Mesenteric fat pad (tissue), 1 donor: ENCODE data around the gene ATP5F1D. TPM values are rescaled to one million over a fixed set of nuclear protein-coding genes. Genes with fewer than 3 reads are reported as not detected.

Experiments used
- DNase-seq: peaks from one replicate; pipeline ENCODE4 v3.0.0-alpha.2; 2020; ENCODE audit warnings: low spot score
- total RNA-seq: library from RNA; stranded (reverse); fragmentation: NEBNext Ultra II Directional; extraction: Animal tissue kit (Norgen Biotek cat#: 25700); gene quantifications from one replicate; pipeline ENCODE4 v1.2.1, GENCODE V29; 2021
- donor health status: DM: yes; HTN: yes; CAD: no.

ATP5F1D gene
- total RNA-seq, 1 donor from 2014 or later, result 189 TPM

DNA sequence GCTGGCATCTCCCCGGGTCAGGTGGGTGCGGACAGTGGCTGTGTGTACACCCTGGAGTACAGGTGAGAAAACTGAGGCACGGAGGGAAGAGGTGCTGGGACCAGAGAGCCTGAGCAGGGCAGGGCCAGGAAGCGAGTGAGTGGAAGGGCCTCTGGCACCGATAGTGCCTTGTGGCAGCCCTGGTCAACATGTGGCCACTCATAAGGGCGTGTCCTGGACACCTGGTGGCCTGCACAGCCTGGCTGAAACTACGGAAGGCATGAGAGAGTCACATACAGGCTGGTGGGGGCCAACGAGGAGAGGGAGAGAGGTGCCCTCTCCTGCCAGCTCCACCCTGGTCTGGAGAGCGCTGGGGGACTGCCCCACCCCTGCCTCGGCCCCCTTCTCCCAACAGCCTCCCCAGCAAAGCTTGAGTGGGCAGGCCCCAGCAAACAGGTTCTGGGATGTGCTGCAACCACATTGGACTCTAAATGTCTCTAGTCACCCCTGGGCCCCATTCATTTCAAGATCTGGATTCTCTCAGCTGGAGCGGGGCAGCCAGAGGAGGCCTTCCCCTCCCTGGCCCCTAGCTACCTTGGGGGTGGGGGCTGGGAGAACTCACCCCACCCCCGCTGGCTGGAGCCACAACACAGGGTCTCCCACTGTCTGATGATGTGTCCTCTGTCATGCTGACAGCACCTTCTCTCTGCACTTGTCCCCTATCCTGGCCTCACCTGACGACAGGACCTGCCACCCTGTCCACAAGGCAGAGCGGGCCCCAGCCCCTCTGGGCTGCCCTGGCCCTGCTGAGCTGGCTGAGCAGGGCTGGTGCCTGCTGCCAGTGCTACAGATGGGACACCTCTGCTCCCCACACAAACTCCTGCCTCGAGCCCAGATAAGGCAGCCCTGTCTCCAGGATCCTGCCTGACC lies 9.6 kb upstream of the ATP5F1D start:
- DNase-seq, result no peak

DNA sequence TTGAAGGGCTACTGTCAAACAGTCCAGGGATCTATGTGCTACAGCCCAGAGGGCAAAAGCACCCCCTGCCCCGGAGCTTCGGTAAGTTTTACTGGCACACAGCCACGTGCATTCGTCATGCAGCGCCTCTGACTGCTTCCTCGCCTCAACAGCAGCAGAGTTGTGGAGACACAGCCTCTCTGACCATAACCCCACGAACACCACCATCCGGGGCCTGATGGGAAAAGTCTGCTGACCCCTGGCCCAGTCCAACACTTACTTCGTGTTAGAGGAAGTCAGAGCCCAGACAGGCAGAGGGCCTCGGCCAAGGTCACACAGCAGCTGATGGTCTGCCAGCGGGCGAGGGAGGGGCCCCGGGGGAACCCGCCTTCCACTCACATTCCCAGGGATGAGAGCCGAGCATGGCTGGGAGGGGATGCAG lies 8.9 kb upstream of the ATP5F1D start:
- DNase-seq, result no peak

DNA sequence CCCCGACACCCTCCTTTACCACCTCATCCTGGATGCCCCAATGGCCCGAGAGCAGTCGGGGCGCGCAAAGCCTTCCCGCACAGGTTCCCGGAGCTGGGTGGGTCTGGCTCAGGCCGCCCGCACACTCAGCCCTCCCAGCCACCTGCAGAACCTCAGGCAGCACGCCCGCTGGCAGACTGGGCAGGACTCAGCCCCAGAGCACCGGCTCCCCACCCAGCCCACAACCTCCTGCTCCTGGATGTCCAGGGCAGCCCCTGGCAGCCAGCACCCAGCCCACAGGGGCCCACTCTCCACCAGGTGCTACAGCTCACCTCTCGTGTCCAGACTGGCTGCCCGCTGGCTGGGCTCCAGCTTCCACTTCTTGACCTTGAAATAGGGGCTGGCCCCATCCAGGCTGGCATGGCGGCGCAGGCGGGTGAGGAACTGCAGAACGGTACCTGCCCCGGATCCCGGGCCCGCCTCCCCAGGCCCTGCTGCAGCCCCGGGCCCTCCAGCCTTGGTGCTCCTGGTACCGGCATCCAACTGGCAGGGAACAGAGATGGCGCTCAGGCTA lies 8.4 kb upstream of the ATP5F1D start:
- DNase-seq, result no peak

DNA sequence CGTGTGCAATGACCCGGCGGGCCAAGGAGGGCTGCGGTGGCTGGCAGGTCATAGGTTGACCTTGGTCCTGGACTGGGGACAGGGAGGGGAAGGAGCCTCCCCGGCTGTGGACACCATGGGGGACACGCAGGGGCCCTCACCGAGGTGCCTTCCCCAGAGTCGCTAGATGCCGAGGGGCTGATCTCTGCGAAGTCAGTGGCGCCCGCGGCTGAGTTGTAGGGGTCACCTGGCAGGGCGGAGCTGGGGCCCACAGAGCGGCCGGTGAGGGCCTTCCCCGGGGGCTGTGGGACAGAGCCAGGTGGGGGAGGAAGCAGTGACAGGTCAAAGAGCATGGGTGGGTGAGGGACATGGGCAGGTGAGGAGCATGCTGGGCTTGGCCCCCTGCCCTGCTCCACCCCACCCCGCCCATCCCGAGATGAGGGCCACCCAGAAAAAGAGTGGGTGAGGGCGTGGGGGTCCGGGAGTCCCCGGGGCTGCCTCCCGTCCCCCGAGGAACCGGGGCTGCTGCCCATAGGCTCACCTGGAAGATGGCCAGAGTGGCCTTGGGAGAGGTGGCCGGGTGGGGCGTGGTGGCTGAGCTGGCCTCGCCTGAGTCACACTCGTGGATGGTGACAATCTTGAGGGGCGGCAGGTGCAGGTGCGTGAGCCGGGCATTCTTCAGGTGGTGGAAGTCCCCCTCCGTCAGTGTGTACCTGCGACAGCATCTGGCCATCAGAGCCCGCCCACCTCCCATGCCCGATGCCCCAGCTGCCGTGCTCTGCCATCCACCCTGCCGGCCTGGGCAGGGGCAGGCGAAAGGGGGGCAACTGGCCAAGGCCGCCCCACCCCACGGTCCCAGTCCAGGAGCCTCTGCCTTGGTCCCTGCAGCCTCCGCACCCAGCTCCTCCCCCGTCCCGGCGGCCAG lies 7.2 kb upstream of the ATP5F1D start:
- no peak for DNase-seq

DNA sequence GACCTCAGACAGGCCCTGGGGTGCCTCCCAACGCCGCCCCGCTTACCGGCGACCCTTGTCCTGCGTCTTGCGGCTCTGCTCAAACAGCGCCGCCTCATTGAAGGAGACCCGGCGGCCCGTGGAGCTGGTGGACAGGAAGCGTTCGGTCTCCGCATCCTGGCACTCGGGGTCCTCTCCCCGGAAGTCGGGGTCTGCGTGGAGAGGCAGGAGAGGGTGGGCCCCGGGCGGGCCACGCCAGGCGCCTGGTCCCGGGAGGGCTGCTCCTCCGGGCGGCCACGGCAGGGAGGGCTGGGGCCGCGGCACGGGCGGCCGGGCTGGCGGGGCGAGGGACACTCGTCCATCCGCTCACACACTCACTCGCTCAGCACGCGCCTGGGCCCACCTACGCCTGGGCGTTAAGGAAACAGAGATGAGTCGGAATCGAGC lies 6.6 kb upstream of the ATP5F1D start:
- DNase-seq, result no peak

DNA sequence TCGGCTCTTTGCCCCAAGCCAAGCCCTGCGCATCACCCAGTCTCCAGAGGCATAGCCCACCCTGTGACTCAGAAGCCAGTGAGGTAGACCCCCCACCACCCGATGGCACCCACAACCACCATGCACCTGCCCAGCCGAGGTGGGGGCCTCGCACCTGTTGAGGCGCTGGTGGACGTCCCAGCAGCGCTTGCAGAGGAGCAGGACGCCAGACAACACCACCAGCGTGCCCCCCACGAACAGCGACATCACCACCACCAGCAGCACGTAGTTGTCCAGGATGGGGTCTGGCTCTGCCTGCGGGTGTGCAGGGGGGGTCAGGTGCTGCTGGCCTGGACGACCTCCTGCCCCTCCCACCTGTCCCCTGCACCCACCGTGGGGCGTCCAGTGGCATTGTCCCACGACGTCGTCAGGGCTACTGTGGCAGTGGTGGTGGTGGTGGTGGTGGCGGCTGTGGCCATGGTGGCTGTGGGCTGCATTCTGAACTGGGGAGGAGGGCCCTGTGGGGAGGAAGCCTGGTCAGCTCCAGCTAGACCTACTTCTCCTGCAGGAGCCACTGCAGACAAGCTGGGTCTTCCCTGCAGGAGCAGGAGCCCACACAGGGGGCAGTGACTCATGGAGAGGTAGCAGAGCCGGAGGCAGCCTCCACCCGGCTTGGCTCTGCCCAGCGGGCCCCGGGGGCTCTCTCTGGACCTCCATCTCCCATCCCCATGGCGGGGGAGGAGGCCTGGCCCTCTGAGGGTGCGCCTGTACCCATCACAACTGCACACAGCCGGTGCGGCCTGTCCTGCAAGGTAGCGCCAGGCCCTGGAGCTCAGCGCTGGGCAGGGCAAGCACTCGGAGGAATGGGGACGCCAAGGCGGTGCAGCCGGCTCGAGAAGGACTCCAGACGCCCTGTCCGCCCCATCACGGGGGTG lies 5.7 kb upstream of the ATP5F1D start:
- DNase-seq, result no peak

DNA sequence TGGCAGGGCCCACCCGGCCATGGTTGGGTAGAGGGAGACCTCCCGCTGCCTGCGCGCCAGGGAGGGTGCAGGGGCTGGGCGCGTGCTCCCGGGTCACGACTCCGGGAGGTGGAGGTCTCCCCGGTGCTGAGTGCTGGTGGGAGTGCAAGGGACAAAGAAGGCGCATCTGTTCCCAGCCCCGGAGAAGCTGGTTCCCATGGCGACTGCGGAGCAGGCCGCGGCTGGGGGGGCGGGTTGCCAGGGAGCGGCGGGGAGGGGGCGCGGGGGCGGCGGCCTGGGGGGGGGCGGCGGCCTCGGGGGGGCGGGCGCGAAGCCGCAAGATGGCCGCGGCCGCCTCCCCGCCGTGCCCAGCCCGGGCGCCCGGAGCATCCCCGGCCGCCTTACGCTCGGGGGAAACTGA lies 5.0 kb upstream of the ATP5F1D start:
- no peak for DNase-seq

DNA sequence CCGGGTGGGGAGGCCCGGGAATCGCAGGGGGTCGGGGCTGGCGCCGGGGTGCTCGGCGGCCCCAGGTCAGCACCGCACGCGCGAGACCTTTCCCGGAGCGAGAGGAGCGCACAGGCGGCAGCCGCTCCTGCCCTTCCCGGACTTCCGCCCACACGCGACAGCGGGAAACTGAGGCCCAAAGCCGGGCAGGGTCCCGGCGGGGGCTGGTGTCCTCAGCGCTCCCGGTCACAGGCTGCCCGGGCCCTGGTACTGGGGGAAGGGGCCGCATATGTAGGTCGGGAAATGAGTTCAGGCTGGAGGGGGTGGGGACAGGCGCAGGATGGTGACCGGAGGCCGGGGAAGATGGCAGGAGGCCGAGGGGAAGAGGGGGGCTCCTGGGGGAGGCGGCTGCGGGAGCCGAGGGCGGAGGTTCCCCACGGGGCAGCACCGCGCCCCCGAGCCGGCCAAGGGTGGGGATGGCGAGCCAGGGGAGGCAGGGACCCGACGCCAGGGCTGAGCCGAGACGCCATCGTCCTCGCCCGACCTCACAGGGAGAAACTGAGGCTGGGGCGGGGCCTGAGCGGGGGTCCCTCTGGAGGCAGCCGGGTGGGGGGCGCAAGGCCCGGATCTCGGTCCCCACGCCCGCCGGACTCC lies 4.4 kb upstream of the ATP5F1D start:
- no peak for DNase-seq

DNA sequence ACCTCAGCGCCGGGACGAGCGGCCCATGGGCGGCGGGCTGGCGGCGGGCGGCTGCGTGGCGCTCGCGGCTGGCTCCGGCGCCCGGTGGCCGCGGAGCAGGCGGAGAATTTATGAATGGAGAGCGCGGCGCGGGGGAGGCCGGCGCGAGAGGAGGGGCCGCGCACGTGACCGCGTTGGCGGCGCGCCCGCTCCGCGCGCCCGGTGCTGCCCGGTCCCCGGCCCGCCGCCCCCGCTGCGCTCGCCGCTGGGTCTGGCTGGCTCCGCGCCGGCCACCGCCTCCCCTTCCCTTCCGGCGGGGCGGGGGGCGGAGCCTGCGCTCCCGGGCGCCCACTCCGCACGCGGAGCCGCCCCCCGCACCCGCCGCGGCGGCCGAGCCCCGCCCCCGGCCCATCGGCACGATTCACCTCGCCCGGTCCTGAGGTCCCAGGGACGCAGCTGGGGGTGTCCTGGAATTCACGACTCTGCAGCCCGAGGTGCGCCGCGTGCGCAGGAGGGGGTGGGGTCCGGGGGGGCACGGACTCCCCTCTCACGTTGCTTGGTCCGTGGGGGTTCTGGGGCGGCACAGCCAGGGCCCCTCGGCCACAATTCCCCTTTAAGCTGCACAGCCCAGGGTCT lies 3.7 kb upstream of the ATP5F1D start, which contains the start of gene CBARP:
TSS of gene CBARP (minus strand) at position 252 of the 615 bp plus-strand sequence. CDS start 1,905 bp downstream, outside the sequence.
- DNase-seq, result no peak

DNA sequence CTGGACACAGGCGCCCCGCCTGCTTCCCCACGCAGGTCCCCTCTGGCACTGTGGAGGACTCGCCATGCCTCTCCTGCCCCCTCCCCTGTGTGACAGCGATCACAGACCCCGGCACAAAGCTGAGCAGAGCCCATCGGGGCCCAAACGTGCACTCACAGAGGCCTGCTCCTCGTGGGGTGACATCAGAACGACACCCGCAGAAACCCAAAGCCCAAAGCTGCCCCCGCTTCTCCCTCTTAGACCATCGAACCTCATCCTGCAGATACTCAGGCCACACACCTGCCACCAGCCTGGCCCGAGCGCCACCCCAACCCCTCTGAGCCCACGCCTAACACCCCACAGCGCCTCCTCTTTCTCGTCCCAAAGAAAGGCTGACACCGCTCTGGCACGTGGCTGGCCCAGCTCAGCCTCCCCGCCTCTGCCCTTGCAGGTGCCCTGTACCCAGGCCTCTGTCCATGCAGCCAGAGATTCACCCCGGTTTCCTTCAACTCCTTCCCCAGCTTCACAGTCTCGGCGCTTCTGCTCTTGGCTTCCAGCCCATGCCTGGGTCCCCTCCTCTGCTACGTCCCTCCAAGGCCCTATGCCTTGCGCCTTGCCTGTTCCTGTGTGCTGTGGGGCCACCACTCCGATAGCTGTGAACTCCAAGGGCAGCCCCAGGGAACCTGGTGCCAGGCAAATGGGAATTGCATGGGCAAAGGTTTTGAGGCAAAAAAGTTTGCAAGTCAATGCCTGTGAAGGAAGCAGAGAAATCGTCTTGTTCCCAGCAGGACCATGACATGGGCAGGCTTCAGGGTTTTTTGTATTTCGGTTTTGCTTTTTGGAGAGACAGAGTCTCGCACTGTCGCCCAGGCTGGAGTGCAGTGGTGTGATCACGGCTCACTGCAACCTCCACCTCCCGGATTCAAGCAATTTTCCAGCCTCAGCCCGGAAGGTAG lies 2.9 kb upstream of the ATP5F1D start:
- DNase-seq, result no peak

DNA sequence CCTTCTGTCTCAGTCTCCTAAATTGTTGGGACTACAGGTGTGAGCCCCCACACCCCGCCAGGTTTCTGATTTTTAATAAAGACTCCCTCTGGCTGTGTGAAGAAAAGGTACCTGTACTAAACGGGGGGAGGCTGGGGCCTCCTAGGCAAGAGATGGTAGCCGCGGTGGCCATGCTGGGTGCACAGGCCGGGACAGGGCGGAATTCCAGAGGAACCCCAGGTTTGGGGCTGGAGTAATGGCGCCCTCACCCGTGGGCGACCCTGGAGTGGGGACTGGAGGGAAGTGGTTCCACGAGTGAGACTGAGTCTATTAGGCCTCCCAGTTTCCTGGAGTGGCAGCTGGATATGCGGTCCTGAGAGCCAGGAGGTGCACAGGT lies 2.1 kb upstream of the ATP5F1D start:
- no peak for DNase-seq

DNA sequence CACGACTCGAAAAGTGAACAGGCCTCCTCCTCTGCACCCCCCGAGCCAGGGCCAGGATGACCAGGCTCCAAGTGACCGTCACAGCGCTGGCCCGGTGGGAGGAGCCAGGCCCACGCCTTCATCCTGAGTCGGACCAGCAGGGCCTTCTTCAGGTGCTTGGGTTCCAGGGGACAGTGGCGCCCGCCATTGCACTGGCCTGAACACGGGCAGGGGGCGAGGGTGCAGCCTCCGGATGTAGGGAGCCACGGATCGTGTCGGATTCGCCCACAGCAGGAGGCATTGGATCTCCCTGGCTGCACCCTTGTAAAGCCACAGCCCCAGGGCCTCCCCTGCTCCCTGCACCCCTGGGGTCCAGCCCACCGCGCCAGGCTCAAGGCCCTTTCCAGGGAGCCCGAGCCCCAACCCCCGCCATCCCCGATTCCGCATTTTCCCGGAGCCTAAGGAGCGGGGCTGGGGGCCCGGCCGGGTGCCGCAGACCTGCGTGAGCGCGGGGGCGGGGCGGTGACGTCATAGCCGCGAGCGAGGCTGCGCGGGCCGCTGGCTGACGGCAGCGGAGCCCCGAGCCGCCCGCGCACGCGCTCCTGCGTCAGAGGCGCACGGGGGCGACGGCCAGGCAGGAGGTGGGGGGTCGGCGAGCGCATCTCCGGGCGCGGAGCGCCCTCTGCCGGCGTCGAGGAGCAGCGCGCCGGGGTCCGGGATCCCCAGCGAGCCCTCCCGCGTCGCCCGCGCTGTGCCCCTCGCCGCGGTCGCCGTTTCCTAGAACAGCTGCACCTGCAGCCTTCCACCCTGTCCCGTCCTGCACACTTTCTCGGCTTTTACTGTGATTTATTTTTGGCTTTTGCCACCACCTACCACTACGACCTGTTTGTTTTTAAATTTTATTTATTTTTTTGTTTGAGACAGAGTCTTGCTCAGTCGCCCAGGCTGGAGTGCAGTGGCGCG lies 1.5 kb upstream of the ATP5F1D start:
- peak; percentile 97 for DNase-seq

DNA sequence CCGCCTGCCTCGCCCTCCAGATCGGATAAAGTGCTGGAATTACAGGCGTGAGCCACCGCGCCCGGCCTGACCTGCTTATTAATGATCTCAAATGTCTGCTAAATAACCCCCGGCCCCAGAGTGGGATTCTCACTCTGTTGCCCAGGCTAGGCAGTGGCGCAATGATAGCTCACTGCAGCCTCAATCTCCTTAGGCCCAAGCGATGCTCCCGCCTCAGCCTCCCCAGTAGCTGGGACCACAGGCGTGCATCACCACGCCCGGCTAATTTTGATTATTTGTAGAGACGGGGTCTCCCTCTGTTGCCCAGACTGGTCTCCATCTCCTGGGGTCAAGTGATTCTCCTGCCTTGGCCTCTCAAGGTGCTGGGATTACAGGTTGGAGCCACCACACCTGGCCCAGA lies 626 bp upstream of the ATP5F1D start:
- no peak for DNase-seq

DNA sequence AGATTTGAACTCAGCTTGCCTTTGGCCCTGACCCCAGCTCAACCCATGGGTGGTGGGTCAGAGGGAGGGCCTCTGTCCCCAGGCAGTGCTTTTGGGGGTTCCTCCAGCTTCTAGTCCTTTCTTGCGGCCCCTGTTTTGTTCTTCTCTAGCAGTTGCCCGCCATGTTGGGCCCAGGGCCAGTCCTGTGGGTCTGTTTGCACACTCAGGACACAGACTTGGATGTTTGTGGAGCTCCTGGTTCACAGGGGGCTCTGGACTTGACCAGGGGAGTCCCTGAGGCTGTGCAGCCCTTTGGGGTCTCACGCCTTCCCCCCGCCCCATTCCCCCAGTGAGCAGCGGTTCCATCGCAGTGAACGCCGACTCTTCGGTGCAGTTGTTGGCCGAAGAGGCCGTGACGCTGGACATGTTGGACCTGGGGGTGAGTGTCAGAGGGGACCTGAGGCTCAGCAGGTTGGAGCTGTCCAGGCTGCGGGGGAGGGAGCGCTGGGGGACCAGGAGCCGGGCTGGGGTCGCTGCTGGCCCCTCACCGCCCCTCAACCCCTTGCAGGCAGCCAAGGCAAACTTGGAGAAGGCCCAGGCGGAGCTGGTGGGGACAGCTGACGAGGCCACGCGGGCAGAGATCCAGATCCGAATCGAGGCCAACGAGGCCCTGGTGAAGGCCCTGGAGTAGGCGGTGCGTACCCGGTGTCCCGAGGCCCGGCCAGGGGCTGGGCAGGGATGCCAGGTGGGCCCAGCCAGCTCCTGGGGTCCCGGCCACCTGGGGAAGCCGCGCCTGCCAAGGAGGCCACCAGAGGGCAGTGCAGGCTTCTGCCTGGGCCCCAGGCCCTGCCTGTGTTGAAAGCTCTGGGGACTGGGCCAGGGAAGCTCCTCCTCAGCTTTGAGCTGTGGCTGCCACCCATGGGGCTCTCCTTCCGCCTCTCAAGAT lies 2.5 kb downstream of the ATP5F1D start:
- DNase-seq, result no peak

DNA sequence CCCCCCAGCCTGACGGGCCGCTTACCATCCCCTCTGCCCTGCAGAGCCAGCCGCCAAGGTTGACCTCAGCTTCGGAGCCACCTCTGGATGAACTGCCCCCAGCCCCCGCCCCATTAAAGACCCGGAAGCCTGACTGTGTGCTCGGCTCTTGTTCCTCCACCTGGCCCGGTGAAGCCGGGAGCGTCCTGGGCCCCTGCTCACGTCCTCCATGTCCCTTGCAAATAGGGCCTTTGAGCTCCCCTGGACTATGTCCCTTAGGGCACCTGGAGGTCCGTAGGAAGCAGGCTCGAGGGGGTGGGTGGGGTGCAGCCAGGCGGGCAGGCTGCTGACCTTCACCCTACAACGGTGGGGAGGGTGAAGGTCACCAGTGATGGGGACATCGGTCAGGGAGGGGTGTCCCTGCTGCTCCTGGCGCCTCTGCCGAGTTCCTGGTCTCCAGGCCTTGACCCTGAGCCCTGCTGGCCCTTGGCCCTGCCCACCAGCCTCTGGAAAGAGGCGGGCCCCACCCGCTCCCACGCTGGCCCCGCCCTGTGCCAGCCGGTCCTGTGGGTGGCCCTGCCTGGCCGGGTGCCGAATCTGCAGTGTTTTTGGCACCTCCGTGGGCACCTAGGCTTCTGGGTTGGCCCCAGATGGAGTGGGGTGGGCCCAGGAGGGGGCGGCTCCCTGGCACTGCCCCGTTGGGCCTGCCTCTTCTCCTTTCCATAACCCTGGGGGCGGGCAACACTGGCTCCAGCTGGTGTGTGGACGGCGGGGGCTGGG lies 3.3 kb downstream of the ATP5F1D start:
- no peak for DNase-seq
